NCI-H460 (cell line): Measurements from ENCODE around the gene FBH1. TPM values are rescaled to one million over a fixed set of nuclear protein-coding genes. Genes with fewer than 3 reads are reported as not detected.
A peak's percentile ranks its signal among the peaks of the same experiment; 100 is the strongest.
"Not testable (repeated sequence)": the region's sequence is repeated elsewhere in the genome, so short reads cannot be mapped to it uniquely, and the experiment has no call there.

ENCODE experiments used
- DNase-seq: peaks from one replicate; pipeline ENCODE4 v3.0.0-alpha.2; 2016; ENCODE audit warnings: low read depth; ENCODE audit errors: extremely low read depth
- polyA plus RNA-seq: library from polyadenylated mRNA; depleted of rRNA; stranded (reverse); fragments of >200 nt; gene quantifications from 2 replicates; pipeline ENCODE4 v1.2.3, GENCODE V29; 2014; cell fraction: nucleus; rRNA removed
- total RNA-seq: library from RNA; depleted of rRNA; stranded (reverse); fragments of >200 nt; shearing (Covaris generic); gene quantifications from 2 replicates; pipeline ENCODE4 v1.2.3, GENCODE V29; 2014; rRNA removed

The FBH1 gene
- total RNA-seq, result 30.8 and 37.9 TPM in 2 replicates
- 51.0 and 58.8 TPM in 2 replicates for polyA plus RNA-seq

GRCh38 chr10:5889624-5890451 lies at the start of gene FBH1, which contains the start of gene ANKRD16:
FBH1 (plus strand) TSS chr10:5890243; CDS start chr10:5890346, 103 bp downstream.
ANKRD16 (minus strand) TSS chr10:5889893; CDS start chr10:5889354, 539 bp downstream.
- DNase-seq, result peak; percentile 94

- DNase-seq, result no peak
These were observed 49.4 kb upstream of the FBH1 start for GRCh38 chr10:5840314-5841307.

DNA sequence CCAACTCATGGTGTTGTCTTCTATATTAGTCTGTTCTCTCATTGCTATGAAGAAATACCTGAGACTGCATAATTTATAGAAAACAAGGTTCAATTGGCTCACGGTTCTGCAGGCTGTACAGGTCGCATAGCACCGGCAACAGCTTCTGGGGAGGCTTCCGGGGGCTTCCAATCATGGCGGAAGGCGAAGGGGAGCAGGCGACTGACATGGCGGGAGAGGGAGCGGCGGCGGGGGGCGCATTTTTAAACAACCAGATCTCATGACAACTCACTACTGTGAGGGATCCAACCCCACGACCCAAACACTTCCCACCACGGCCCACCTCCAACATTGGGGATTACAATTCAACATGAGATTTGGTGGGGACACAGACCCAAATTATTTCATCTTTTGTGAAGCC lies 48.1 kb upstream of the FBH1 start:
- no peak for DNase-seq

DNA sequence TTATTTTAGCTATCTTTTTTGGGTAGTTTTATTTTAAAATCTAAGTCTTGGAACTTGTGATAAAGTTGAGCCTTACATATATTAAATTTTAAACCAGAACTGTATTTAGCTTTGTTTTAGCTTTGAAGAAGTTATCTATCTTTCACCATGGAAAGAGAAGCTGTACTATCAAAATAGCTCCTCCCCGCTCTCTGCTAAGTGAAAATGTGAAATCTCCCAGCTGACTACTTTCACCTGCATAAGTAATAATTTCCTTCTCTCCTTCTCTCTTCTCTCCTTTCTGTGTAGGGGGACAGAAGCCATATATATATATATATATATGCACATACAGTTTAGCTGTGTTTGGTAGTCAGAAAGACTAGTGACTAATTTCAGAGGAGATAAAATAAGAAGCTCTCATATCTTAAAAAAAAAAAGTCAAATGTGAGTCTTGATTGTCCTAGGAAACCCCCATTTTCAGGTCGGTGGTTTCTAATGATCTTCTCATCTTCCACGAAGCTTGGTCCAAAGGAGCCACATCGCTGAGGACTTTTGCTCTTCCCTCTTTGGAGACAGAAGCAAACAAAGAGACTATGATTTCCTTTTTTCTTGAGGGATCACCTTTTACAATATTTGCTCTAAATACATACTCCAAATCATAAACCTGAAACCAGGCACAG lies 46.2 kb upstream of the FBH1 start:
- no peak for DNase-seq

GRCh38 chr10:5844345-5845055 lies 45.5 kb upstream of the FBH1 start:
- DNase-seq, result no peak

GRCh38 chr10:5846667-5847066 lies 43.4 kb upstream of the FBH1 start:
- not testable (repeated sequence) for DNase-seq

GRCh38 chr10:5854131-5854475 lies 35.9 kb upstream of the FBH1 start:
- DNase-seq, result no peak

GRCh38 chr10:5855979-5856700 lies 33.9 kb upstream of the FBH1 start:
- DNase-seq, result no peak

GRCh38 chr10:5856701-5857004 lies 33.4 kb upstream of the FBH1 start:
- no peak for DNase-seq

DNA sequence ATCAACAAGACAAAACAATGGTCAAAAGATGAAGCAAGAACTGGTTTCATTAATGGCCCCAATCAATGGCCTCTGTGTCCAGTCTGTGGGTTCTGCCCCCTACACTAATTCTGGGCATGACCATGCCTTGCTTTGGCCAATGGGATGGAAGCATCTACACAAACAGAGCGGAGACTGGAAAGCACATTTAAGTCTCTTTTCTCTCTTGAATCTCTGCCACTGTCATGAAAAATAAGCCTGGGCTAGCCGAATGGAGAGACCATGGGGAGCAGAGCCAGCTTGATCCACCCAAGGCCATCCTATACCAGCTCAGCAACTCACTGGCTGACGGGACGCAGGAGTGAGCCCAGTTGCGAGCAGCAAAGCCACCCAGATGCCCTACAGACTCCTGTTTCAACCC lies 31.2 kb upstream of the FBH1 start:
- DNase-seq, result no peak

DNA sequence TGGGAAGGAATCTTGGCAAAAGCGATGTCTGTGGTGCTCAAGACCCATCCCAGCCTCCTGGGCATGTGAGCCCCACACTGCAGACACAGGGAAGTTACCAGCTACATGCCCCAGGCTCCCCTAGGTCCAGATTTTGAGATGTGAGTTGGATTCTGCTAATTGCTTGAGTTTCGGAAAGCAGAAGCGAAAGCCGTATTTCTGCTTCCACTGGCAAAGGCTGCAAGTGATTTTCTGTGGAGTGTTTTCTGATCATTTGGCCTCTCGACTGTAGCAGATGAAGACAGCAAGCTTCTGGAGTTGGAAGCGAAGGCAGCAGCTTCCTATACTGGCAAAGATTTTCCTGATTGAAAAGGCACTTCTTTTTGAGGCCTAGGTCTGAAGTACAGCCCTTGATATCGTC lies 30.0 kb upstream of the FBH1 start:
- no peak for DNase-seq

DNA sequence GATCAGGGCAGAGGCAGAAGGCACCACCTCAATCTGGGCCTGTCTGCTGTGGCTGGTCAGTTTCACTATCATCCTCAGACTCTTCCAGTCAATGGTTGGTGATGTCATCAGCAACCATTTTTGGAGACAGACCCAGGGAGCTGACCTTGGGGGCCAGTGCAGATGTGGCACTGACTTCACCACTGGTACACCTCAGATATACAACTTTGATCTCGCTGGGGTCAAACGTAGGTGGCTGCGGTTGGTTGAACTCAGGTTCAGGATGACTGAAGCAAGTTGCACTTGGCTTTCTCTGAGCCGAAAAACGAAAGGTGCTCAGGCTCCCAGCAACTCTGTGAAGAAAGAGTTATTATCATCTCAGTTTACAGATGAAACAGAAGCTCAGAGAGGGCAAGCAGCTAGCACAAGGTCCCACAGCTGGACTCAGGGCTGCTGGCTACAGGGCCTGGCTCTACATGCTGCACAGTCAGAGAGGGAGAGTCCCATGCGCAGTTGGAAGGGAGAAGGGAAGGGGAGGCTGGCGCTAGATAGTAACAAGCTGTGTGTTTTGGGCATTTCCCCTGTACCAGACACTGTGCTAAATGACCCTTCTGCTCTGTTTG lies 27.6 kb upstream of the FBH1 start:
- DNase-seq, result no peak

- not testable (repeated sequence) for DNase-seq
These were observed 26.9 kb upstream of the FBH1 start for GRCh38 chr10:5862981-5863685.

- DNase-seq, result not testable (repeated sequence)
These were observed 23.5 kb upstream of the FBH1 start for GRCh38 chr10:5866451-5867081.

GRCh38 chr10:5867091-5867615 lies 22.9 kb upstream of the FBH1 start:
- DNase-seq, result not testable (repeated sequence)

DNA sequence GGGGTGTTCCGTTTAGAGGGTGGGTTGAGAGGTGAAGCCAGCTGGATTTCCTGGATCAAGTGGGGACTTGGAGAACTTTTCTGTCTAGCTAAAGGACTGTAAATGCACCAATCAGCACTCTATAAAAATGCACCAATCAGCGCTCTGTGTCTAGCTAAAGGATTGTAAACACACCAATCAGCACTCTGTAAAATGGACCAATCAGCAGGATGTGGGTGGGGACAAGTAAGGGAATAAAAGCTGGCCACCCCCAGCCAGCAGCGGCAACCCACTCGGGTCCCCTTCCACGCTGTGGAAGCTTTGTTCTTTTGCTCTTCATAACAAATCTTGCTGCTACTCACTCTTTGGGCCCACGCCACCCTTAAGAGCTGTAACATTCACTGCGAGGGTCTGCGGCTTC lies 21.7 kb upstream of the FBH1 start:
- DNase-seq, result not testable (repeated sequence)

- no peak for DNase-seq
These were observed 20.9 kb upstream of the FBH1 start for GRCh38 chr10:5869156-5869555.

DNA sequence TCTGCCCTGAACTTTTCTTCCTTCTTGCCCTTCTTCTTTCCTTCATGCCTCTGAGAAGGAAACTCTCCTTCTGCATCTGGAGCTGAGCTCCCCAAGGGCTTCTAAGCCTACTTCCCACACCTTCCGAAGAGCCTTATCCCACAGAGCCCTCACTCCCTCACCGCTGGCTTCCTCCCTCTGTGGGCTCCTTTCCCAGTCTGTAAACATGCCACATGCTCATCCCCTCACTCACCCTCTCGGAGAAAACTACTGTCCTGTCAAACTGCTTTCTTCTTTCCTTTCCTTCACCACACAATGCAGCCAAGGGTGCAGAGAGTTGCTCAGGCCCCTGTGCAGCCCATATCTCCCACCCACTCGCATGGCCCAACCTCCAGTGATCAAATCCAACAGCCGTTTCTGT lies 18.4 kb upstream of the FBH1 start:
- DNase-seq, result no peak
